GM12874 (cell line): ENCODE measurements around the gene CCDC93.

ENCODE experiments used
- TF ChIP-seq, protein P1 (sequence below): IDR thresholded peaks from 2 replicates; pipeline ENCODE4 v1.5.1; 2011; ENCODE audit warnings: low read depth, mild to moderate bottlenecking, control low read depth, low read length, moderate library complexity; ENCODE audit not compliant: insufficient read depth

CCDC93 gene

DNA sequence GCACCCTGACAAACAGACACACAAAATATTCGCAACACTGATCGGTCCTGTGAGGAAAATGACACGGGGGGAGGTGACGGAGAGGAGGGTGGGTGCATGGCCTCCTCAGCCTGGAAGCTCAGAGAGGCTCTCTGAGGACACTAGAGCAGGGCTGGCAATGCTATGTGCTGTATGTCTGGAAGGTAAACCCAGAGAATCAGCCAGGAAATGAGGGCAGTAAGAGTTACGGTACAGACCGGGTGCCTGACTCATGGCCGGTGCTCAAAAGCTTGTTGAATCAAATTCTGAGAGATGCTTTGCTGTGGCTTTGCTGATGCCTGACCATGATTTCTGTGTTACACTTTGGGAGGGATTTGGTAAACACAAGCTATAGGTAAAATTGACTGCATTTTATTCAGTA lies 81.9 kb downstream of the CCDC93 start:
- TF ChIP-seq, protein P1, sequence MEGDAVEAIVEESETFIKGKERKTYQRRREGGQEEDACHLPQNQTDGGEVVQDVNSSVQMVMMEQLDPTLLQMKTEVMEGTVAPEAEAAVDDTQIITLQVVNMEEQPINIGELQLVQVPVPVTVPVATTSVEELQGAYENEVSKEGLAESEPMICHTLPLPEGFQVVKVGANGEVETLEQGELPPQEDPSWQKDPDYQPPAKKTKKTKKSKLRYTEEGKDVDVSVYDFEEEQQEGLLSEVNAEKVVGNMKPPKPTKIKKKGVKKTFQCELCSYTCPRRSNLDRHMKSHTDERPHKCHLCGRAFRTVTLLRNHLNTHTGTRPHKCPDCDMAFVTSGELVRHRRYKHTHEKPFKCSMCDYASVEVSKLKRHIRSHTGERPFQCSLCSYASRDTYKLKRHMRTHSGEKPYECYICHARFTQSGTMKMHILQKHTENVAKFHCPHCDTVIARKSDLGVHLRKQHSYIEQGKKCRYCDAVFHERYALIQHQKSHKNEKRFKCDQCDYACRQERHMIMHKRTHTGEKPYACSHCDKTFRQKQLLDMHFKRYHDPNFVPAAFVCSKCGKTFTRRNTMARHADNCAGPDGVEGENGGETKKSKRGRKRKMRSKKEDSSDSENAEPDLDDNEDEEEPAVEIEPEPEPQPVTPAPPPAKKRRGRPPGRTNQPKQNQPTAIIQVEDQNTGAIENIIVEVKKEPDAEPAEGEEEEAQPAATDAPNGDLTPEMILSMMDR = no peak

DNA sequence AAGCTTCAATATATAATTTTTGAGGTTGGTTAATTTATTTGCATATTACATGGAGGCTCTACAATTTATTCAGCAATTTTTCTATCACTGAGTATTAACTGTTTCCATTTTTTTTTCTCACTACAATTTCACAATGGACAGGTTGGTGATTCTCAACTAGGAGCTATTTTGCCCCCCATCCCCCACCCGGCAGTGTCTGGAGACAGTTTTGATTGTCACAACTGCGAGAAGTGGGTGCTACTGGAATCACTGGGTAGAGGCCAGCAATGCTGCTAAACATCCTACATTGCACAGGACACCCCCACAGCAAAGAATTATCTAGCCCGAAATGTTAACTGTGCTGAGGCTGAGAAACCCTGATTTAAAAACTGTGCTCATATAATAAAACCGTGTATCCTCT lies 82.6 kb downstream of the CCDC93 start:
- TF ChIP-seq, protein P1 = no peak

DNA sequence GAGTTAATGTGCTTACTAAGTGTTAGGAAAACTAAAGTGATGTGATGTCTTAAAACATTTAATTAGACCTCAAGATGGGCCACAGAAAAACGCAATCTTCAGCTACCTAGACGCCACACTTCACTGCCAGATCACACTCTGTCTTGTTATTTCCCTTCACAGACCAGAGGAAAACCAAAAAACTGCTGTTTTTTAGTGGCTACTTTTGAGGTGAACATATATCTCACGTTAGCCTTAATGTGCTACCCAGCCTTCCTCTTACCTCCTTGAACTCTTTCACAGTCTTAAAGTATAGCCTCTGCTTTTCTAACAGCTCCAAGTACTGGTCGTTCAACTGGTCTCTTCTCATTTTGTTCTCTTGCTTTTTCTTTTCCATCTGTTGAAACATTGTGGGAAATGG lies 83.1 kb downstream of the CCDC93 start:
- TF ChIP-seq, protein P1 = no peak

DNA sequence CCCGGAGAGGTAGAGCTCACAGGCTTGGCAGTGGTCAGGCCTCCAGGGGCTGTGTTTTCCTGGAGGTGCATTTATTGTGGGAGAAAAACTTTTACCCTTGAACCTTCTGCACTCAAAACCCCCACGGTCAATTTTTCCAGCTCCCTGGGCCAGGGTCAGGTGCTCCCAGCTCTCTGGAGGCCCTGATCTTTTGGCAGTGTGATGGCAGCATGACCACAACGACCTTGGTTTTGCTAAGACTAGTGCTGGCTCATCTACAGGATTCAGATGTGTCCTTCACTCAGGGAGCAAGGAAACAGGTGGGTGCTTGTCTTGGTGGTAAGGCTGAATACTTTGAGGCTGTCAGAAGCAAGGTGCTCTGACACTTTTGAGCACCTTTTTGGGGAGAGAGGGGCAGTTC lies 92.3 kb downstream of the CCDC93 start:
- TF ChIP-seq, protein P1 = no peak

DNA sequence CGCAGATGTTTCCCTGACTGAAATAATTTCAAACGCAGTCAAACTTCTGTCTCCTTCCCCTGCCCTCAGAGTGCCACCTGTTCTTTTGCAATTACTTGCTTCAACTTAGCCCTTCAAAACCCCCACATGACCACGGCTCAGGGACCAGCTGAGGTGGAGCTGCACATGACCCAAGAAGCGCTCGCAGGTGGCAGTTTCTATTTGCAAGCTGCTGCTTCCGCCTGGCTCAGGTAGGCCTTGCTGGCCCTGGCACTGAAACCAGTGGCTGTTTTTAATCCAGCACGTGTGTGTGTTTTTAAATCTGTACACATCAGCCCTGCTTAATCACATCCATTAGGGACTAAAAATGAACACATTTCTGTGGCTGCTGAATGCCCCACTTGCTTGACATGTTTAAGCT lies 95.3 kb downstream of the CCDC93 start:
- TF ChIP-seq, protein P1 = no peak

DNA sequence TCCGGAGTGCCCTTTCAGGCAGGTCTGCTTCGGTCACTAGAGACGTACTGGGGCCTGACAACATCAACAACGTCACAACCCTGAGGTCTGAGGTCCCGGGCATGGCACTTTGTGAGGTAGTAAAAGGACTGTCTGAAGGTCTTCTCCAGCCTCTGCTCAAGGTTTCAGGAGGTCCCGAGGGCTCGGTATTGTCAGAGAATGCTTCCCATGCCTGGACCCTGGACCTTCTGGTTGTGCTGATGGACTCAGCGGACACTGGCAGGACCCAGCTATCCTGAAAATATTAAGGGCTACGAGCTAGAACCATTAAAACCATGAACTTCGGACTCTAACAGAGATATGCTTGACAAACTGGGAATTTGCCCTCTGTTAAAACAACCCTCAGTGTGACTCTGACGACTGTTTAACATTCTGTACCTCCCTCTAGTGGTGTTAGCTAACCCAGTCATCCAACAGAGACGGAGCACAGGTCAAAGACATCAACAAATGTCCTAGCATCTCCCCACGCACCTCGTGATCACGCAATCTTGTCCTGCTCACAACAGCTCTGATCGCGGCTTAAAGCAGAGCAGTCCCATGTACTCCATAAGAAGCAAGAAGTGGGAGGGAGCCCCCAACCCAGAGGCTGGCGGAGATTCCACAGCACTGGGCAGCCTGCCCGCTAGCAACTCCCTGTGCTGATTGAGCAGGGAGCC lies 96.5 kb downstream of the CCDC93 start:
- TF ChIP-seq, protein P1 = no peak

DNA sequence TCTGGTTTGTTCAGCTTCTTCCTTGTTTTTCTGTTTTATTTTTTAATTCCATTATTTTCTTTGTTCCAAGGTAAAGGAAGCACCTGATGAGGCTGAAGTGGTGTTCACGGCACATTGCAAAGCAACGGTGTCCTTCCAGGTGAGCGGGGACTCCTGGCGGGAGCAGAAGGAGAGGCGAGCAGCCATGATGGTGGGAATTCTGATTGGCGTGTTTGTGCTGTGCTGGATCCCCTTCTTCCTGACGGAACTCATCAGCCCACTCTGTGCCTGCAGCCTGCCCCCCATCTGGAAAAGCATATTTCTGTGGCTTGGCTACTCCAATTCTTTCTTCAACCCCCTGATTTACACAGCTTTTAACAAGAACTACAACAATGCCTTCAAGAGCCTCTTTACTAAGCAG lies 110.9 kb downstream of the CCDC93 start:
- TF ChIP-seq, protein P1 = no peak
